CD4-positive, alpha-beta T cell (primary cell): ENCODE data around the gene LYPLAL1. TPM values are rescaled to one million over a fixed set of nuclear protein-coding genes. Genes with fewer than 3 reads are reported as not detected.
"Not testable (repeated sequence)": the region's sequence is repeated elsewhere in the genome, so short reads cannot be mapped to it uniquely, and the experiment has no call there.

ENCODE experiments used
- ATAC-seq: fragments of 200-7000 bp; cut with Tn5 transposase; one replicate; pipeline ENCODE4 v1.10.0; 2022; ENCODE audit warnings: mild to moderate bottlenecking; ENCODE audit not compliant: poor library complexity
- CTCF ChIA-PET: fragments of 350-600 bp; sonication (Branson Sonifier 250); formaldehyde crosslinking; loops from one replicate; lab custom pipeline; 2021; ENCODE audit warnings: antibody characterized with exemption, inconsistent platforms; lab: Charles Lee
- POLR2A ChIA-PET: fragments of 350-600 bp; sonication (Branson Sonifier 250); formaldehyde crosslinking; loops from one replicate; lab custom pipeline; 2021; ENCODE audit warnings: antibody characterized with exemption, inconsistent platforms; lab: Charles Lee
- DNase-seq, 14 experiments: peaks; one replicate each; pipeline ENCODE4 v3.0.0-alpha.2; 2013 to 2020; ENCODE audit warnings: mixed read lengths in 2 of 14
- H3K27ac ChIP-seq, 2 donors: one replicate each; pipeline versions ENCODE4 v1.5.1 to v1.7.0; 2013; ENCODE audit warnings: low read length in 2 of 2, low read depth in 1 of 2, mild to moderate bottlenecking in 1 of 2
- H3K27me3 ChIP-seq, 2 experiments: 1 replicate in 1 of 2; 2 replicates in 1 of 2; pipeline versions ENCODE4 v1.6.1 to v1.7.0; 2013; ENCODE audit warnings: low read length in 2 of 2, control low read depth in 1 of 2, mild to moderate bottlenecking in 1 of 2, moderate library complexity in 1 of 2; ENCODE audit not compliant: insufficient read depth in 2 of 2, control insufficient read depth in 1 of 2
- H3K36me3 ChIP-seq: one replicate; pipeline ENCODE4 v1.6.1; 2013; ENCODE audit warnings: low read length, control low read depth; ENCODE audit not compliant: insufficient read depth
- H3K4me1 ChIP-seq: one replicate; pipeline ENCODE4 v1.6.1; 2013; ENCODE audit warnings: low read length, control low read depth; ENCODE audit not compliant: insufficient read depth
- H3K4me3 ChIP-seq: one replicate; pipeline ENCODE4 v1.5.1; 2013; ENCODE audit warnings: mild to moderate bottlenecking, low read length, moderate library complexity
- H3K9me3 ChIP-seq, 2 experiments: 1 replicate in 1 of 2; 2 replicates in 1 of 2; pipeline versions ENCODE4 v1.6.1 to v1.7.0; 2013; ENCODE audit warnings: low read length in 2 of 2, mild to moderate bottlenecking in 2 of 2, control low read depth in 1 of 2, moderate library complexity in 1 of 2; ENCODE audit not compliant: control insufficient read depth in 1 of 2, insufficient read depth in 1 of 2
- H3K27ac Mint-ChIP-seq: one replicate; pipeline ENCODE4 v1.8.0; 2020; ENCODE audit warnings: mixed read lengths
- H3K27me3 Mint-ChIP-seq: one replicate; pipeline ENCODE4 v1.8.0; 2021; ENCODE audit warnings: mixed read lengths
- H3K36me3 Mint-ChIP-seq: one replicate; pipeline ENCODE4 v1.8.0; 2021; ENCODE audit warnings: low read depth, mixed read lengths
- H3K4me1 Mint-ChIP-seq: one replicate; pipeline ENCODE4 v1.8.0; 2021; ENCODE audit warnings: low read depth, mixed read lengths
- H3K4me3 Mint-ChIP-seq: one replicate; pipeline ENCODE4 v1.8.0; 2020; ENCODE audit warnings: mild to moderate bottlenecking, mixed read lengths
- H3K9me3 Mint-ChIP-seq: one replicate; pipeline ENCODE4 v1.8.0; 2020; ENCODE audit warnings: mixed read lengths
- CTCF ChIP-seq: fragments of 200-600 bp; IDR thresholded peaks from one replicate; pipeline ENCODE4 v1.8.0; 2022; ENCODE audit warnings: antibody characterized with exemption, mild to moderate bottlenecking
- intact Hi-C, 2 experiments: fragments of 100-400 bp; cut with DNase I in 1 of 2; cut with micrococcal nuclease in 1 of 2; formaldehyde crosslinking; loops; one replicate each; pipeline versions ENCODE4 v1.15.1 to v1.9.0; 2023 to 2025; cut with DNase I, micrococcal nuclease
- total RNA-seq, 174 experiments: library from RNA in 2 of 174; stranded (reverse) in 2 of 174; gene quantifications; one replicate each; pipeline ENCODE4 v1.2.3 and lab custom pipeline; 2021 to 2026

LYPLAL1 gene
- total RNA-seq, 2 experiments from 2014 or later: 8.2 to 10.0 TPM

DNA sequence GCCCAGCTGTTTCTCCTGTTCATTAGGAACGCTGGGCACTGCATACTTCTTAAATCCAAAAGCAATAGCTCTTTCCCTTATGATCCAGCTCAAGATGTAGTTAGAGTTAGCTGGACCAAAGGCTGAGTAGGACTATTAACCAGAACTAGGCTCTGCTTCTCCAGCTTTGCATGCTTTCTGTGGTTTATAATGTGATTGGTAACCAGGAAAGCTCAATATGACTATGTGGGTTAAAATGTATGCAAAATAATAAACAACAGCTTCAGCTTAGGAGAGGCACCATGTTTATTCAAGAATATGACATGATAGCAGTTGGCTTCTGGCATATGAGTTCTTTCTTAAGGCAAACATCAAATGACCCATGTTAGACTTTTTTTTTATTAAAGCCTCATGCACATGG, 73.8 kb downstream of the LYPLAL1 start:
- no peaks in the 10 kb centered on the region for H3K27me3 ChIP-seq
- H3K9me3 ChIP-seq: no peaks in the 10 kb centered on the region
- Mint-ChIP-seq H3K27ac (no peak overlapping the region), H3K4me3 (no peak overlapping the region), H3K4me1 (no peaks in the 10 kb centered on the region), H3K36me3 (peaks cover 12% of the 10 kb centered on the region), H3K27me3 (no peaks in the 10 kb centered on the region), H3K9me3 (peaks cover 4% of the 10 kb centered on the region)
- DNase-seq: no peak
- intact Hi-C loops: no loop called here
- no peak for TF ChIP-seq CTCF
- no peaks in the 10 kb centered on the region for H3K36me3 ChIP-seq
- POLR2A ChIA-PET: no interaction called here
- H3K27ac ChIP-seq: no peak overlapping the region
- CTCF ChIA-PET: no interaction called here
- no peak for ATAC-seq
- H3K4me1 ChIP-seq: no peaks in the 10 kb centered on the region
- no peak overlapping the region for H3K4me3 ChIP-seq

GRCh38 chr1:219250468-219250867, 76.8 kb downstream of the LYPLAL1 start:
- H3K36me3 ChIP-seq, CTCF ChIA-PET, intact Hi-C loops, POLR2A ChIA-PET, H3K9me3 ChIP-seq, H3K27me3 ChIP-seq, DNase-seq, H3K27ac Mint-ChIP-seq, H3K4me1 Mint-ChIP-seq, H3K27me3 Mint-ChIP-seq, ATAC-seq, H3K4me3 ChIP-seq, H3K4me1 ChIP-seq, H3K27ac ChIP-seq, H3K4me3 Mint-ChIP-seq: not testable (repeated sequence)
- H3K36me3 Mint-ChIP-seq: peaks cover 20% of the 10 kb centered on the region
- peaks cover 12% of the 10 kb centered on the region for H3K9me3 Mint-ChIP-seq

DNA sequence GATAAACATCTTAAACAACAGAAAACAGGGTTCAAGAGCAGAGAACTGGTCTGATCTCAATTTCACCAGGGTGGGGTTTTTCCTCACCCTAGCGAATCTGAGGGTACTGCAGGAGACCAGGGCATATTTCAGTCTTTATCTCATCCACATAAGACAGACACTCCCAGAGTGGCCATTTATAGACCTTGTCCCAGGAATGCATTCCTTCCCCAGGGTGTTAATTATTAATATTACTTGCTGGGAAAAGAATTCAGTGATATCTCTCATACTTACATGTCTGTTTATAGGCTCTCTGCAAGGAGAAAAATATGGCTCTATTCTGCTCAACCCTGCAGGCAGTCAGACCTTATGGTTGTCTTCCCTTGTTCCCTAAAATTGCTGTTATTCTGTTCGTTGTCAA, 84.1 kb downstream of the LYPLAL1 start:
- CTCF ChIA-PET: no interaction called here
- Mint-ChIP-seq H3K4me3 (no peak overlapping the region), H3K27me3 (no peaks in the 10 kb centered on the region), H3K4me1 (no peaks in the 10 kb centered on the region), H3K9me3 (peaks cover 17% of the 10 kb centered on the region), H3K36me3 (peaks cover 43% of the 10 kb centered on the region), H3K27ac (no peak overlapping the region)
- ATAC-seq (no peak), DNase-seq (no peak)
- H3K27me3 ChIP-seq: no peaks in the 10 kb centered on the region
- POLR2A ChIA-PET: no interaction called here
- H3K36me3 ChIP-seq: no peaks in the 10 kb centered on the region
- H3K27ac ChIP-seq: no peak overlapping the region
- intact Hi-C loops: no loop called here
- H3K9me3 ChIP-seq: peaks cover 0 to 6% of the 10 kb centered on the region in 2 experiments
- no peak overlapping the region for H3K4me3 ChIP-seq
- no peak for TF ChIP-seq CTCF
- no peaks in the 10 kb centered on the region for H3K4me1 ChIP-seq

GRCh38 chr1:219261454-219261853, 87.8 kb downstream of the LYPLAL1 start:
- H3K4me1 ChIP-seq: no peaks in the 10 kb centered on the region
- intact Hi-C loops: no loop called here
- H3K9me3 ChIP-seq: peaks cover 0 to 6% of the 10 kb centered on the region in 2 experiments
- no peak for DNase-seq
- H3K27me3 Mint-ChIP-seq: no peaks in the 10 kb centered on the region
- H3K9me3 Mint-ChIP-seq: peaks cover 9% of the 10 kb centered on the region
- H3K4me3 Mint-ChIP-seq: no peak overlapping the region
- H3K27ac ChIP-seq: no peak overlapping the region
- no peaks in the 10 kb centered on the region for H3K4me1 Mint-ChIP-seq
- H3K27me3 ChIP-seq: no peaks in the 10 kb centered on the region
- ChIA-PET POLR2A (no interaction called here), CTCF (no interaction called here)
- ATAC-seq: no peak
- H3K36me3 ChIP-seq: no peaks in the 10 kb centered on the region
- no peak overlapping the region for H3K4me3 ChIP-seq
- no peak for TF ChIP-seq CTCF
- no peak overlapping the region for H3K27ac Mint-ChIP-seq
- peaks cover 32% of the 10 kb centered on the region for H3K36me3 Mint-ChIP-seq
